Stimulated activated CD4-positive, alpha-beta T cell treated with anti-CD3 and anti-CD28 coated beads, Interleukin-15, amount 100 ng/mL, for 1 hour (primary cell): ENCODE measurements around the gene FZD8.
"Not testable (repeated sequence)": the region's sequence is repeated elsewhere in the genome, so short reads cannot be mapped to it uniquely, and the experiment has no call there.

Experiments used
- DNase-seq, 2 donors: peaks; one replicate each; pipeline ENCODE4 v3.0.0-alpha.2; 2020; ENCODE audit warnings: low read depth in 1 of 2, low spot score in 1 of 2

Gene FZD8

GRCh38 chr10:35642035-35642792 is at the start of gene FZD8:
Gene FZD8, minus strand, starts transcription at chr10:35642296. Its CDS starts 867 bp downstream, at chr10:35641429.
- DNase-seq, result peak; percentile 34 to 60

GRCh38 chr10:35691522-35692236 is 49.6 kb upstream of the FZD8 start:
- no peak for DNase-seq

- DNase-seq, result no peak
Measured at GRCh38 chr10:35690534-35690933, 48.4 kb upstream of the FZD8 start.

- DNase-seq, result not testable (repeated sequence)
Measured at GRCh38 chr10:35685858-35686257, 43.8 kb upstream of the FZD8 start.

GRCh38 chr10:35685402-35685801 is 43.3 kb upstream of the FZD8 start:
- no peak for DNase-seq

GRCh38 chr10:35684586-35684985 is 42.5 kb upstream of the FZD8 start:
- DNase-seq, result no peak

- no peak for DNase-seq
Measured at GRCh38 chr10:35675846-35676245, 33.8 kb upstream of the FZD8 start.

- no peak for DNase-seq
Measured at GRCh38 chr10:35674843-35675242, 32.7 kb upstream of the FZD8 start.

- no peak for DNase-seq
Measured at GRCh38 chr10:35668865-35669650, 27.0 kb upstream of the FZD8 start.

- no peak for DNase-seq
Measured at GRCh38 chr10:35667971-35668370, 25.9 kb upstream of the FZD8 start.

- DNase-seq, result no peak
Measured at GRCh38 chr10:35667270-35667889, 25.3 kb upstream of the FZD8 start.

GRCh38 chr10:35661236-35661635 is 19.1 kb upstream of the FZD8 start:
- no peak for DNase-seq

- DNase-seq, result no peak
Measured at GRCh38 chr10:35659456-35659855, 17.4 kb upstream of the FZD8 start.

GRCh38 chr10:35657621-35658020 is 15.5 kb upstream of the FZD8 start:
- no peak for DNase-seq

GRCh38 chr10:35652824-35653223 is 10.7 kb upstream of the FZD8 start:
- DNase-seq, result no peak

GRCh38 chr10:35650894-35651293 is 8.8 kb upstream of the FZD8 start:
- DNase-seq, result no peak

GRCh38 chr10:35644050-35644950 is 2.2 kb upstream of the FZD8 start:
- DNase-seq, result no peak

- DNase-seq, result no peak
Measured at GRCh38 chr10:35643151-35644049, 1.3 kb upstream of the FZD8 start.

GRCh38 chr10:35642793-35643114 is 658 bp upstream of the FZD8 start:
- no peak for DNase-seq

GRCh38 chr10:35641676-35642034 is 441 bp downstream of the FZD8 start:
- DNase-seq, result no peak
